B cell (primary cell): ENCODE measurements around the gene TMC6. TPM values are rescaled to one million over a fixed set of nuclear protein-coding genes. Genes with fewer than 3 reads are reported as not detected.

ENCODE experiments used
- ATAC-seq: fragments of 200-7000 bp; cut with Tn5 transposase; one replicate; pipeline ENCODE4 v1.10.0; 2021; ENCODE audit warnings: low read depth, mild to moderate bottlenecking, moderate number of reproducible peaks, moderate library complexity
- CTCF ChIA-PET: fragments of 350-600 bp; sonication (Branson Sonifier 250); formaldehyde crosslinking; loops from one replicate; lab custom pipeline; 2021; ENCODE audit warnings: antibody characterized with exemption, inconsistent platforms; lab: Charles Lee
- POLR2A ChIA-PET: fragments of 350-600 bp; sonication (Branson Sonifier 250); formaldehyde crosslinking; loops from one replicate; lab custom pipeline; 2021; ENCODE audit warnings: antibody characterized with exemption; lab: Charles Lee
- DNase-seq: peaks from one replicate; pipeline ENCODE4 v3.0.0; 2013
- H2AFZ ChIP-seq: 2 replicates; pipeline ENCODE4 v1.6.1; 2012; ENCODE audit warnings: mild to moderate bottlenecking, low read depth, low read length; ENCODE audit not compliant: insufficient read depth, poor library complexity, severe bottlenecking
- H3K27ac ChIP-seq, 2 donors: 1 replicate in 1 of 2; 2 replicates in 1 of 2; pipeline ENCODE4 v1.5.1; 2012 to 2013; ENCODE audit warnings: low read length in 2 of 2, mild to moderate bottlenecking in 2 of 2, moderate library complexity in 1 of 2
- H3K27me3 ChIP-seq, 4 experiments: fragments of 200-600 bp in 1 of 4; sonication (generic) in 1 of 4; replicated peaks in 1 of 4; 1 replicate in 2 of 4; 2 replicates in 2 of 4; pipeline versions ENCODE4 v1.6.1 to v1.7.0; 2013 to 2016; ENCODE audit warnings: low read length in 3 of 4, mild to moderate bottlenecking in 2 of 4, mixed read lengths in 1 of 4, moderate library complexity in 1 of 4; ENCODE audit not compliant: insufficient read depth in 4 of 4, control insufficient read depth in 3 of 4; ENCODE audit errors: control extremely low read depth in 1 of 4
- H3K36me3 ChIP-seq, 2 experiments: replicated peaks in 1 of 2; 1 replicate in 1 of 2; 2 replicates in 1 of 2; pipeline versions ENCODE4 v1.6.1 to v1.7.1; 2013; ENCODE audit warnings: low read length in 1 of 2; ENCODE audit not compliant: insufficient read depth in 2 of 2, control insufficient read depth in 1 of 2; ENCODE audit errors: control extremely low read depth in 1 of 2, extremely low read depth in 1 of 2
- H3K4me1 ChIP-seq, 2 donors: fragments of 200-600 bp in 1 of 2; sonication (generic) in 1 of 2; 1 replicate in 1 of 2; 2 replicates in 1 of 2; pipeline versions ENCODE4 v1.5.1 to v1.6.1; 2013 to 2017; ENCODE audit warnings: low read length in 2 of 2; ENCODE audit not compliant: control insufficient read depth in 2 of 2, insufficient read depth in 2 of 2
- H3K4me2 ChIP-seq: replicated peaks from 2 replicates; pipeline ENCODE3; 2012; ENCODE audit warnings: mild to moderate bottlenecking, low read depth, low read length; ENCODE audit not compliant: poor library complexity, severe bottlenecking
- H3K4me3 ChIP-seq, 5 experiments: fragments of 200-600 bp in 1 of 5; sonication (generic) in 1 of 5; 1 replicate in 3 of 5; 2 replicates in 2 of 5; pipeline versions ENCODE4 v1.5.1 to v1.7.0; 2011 to 2016; ENCODE audit warnings: low read length in 4 of 5, mild to moderate bottlenecking in 4 of 5, low read depth in 2 of 5, control low read depth in 1 of 5, moderate library complexity in 1 of 5; ENCODE audit not compliant: insufficient read depth in 1 of 5; ENCODE audit errors: control extremely low read depth in 1 of 5, extremely low read depth in 1 of 5
- H3K79me2 ChIP-seq: fragments of 200-600 bp; sonication (generic); one replicate; pipeline ENCODE4 v1.6.0; 2016; ENCODE audit warnings: low read length; ENCODE audit not compliant: control insufficient read depth, insufficient read depth
- H3K9ac ChIP-seq: fragments of 200-600 bp; sonication (generic); 2 replicates; pipeline ENCODE4 v1.6.1; 2017; ENCODE audit warnings: mild to moderate bottlenecking, low read length, moderate library complexity
- H3K9me3 ChIP-seq, 3 donors: one replicate each; pipeline versions ENCODE4 v1.6.1 to v1.7.1; 2013; ENCODE audit warnings: low read length in 2 of 3; ENCODE audit not compliant: control insufficient read depth in 2 of 3, insufficient read depth in 1 of 3; ENCODE audit errors: control extremely low read depth in 1 of 3
- H4K20me1 ChIP-seq: 2 replicates; pipeline ENCODE4 v1.6.0; 2012; ENCODE audit warnings: mild to moderate bottlenecking, low read length; ENCODE audit not compliant: insufficient read depth, control insufficient read depth, poor library complexity, severe bottlenecking
- H3K27ac Mint-ChIP-seq: one replicate; pipeline ENCODE4 v1.8.0; 2021; ENCODE audit warnings: mixed read lengths
- H3K27me3 Mint-ChIP-seq: one replicate; pipeline ENCODE4 v1.8.0; 2021; ENCODE audit warnings: mixed read lengths
- H3K4me1 Mint-ChIP-seq: one replicate; pipeline ENCODE4 v1.8.0; 2021; ENCODE audit warnings: mixed read lengths
- H3K4me3 Mint-ChIP-seq: one replicate; pipeline ENCODE4 v1.8.0; 2021; ENCODE audit warnings: mixed read lengths
- H3K9me3 Mint-ChIP-seq: one replicate; pipeline ENCODE4 v1.8.0; 2022; ENCODE audit warnings: mixed read lengths; ENCODE audit not compliant: insufficient read depth
- EZH2 ChIP-seq: IDR thresholded peaks from 2 replicates; pipeline ENCODE4 v1.6.1; 2012; ENCODE audit warnings: borderline replicate concordance, low read depth, mild to moderate bottlenecking, moderate library complexity, low read length; ENCODE audit not compliant: insufficient read depth, poor library complexity, severe bottlenecking
- WGBS: methylation state at CpG from one replicate; pipeline ENCODE4 v1.1.5; 2013; ENCODE audit warnings: missing lambda C conversion rate; ENCODE audit not compliant: insufficient coverage; 5-methylcytosine and 5-hydroxymethylcytosine counted together
- intact Hi-C: fragments of 100-400 bp; cut with micrococcal nuclease; formaldehyde crosslinking; loops from one replicate; pipeline ENCODE4 v1.10.0; 2022
- polyA plus RNA-seq: library from polyadenylated mRNA; depleted of rRNA; stranded (reverse); fragments of >200 nt; gene quantifications from 2 replicates; pipeline ENCODE4 v1.2.3, GENCODE V29; 2012
- total RNA-seq, 2 donors: library from RNA; stranded (reverse); fragments of 120-200 nt in 1 of 2; gene quantifications; 1 replicate in 1 of 2; 2 replicates in 1 of 2; pipeline versions ENCODE4 v1.2.3 to v1.2.4, GENCODE V29; 2013 to 2022
- TF ChIP-seq, protein P1 (sequence below): fragments of 200-600 bp; IDR thresholded peaks from one replicate; pipeline ENCODE4 v1.8.0; 2022; ENCODE audit warnings: antibody characterized with exemption, mild to moderate bottlenecking

Gene TMC6
- total and polyA plus RNA-seq, 2 donors (not counting 1 experiment from before 2014, with no cell fraction given), result 374 to 891 TPM

DNA sequence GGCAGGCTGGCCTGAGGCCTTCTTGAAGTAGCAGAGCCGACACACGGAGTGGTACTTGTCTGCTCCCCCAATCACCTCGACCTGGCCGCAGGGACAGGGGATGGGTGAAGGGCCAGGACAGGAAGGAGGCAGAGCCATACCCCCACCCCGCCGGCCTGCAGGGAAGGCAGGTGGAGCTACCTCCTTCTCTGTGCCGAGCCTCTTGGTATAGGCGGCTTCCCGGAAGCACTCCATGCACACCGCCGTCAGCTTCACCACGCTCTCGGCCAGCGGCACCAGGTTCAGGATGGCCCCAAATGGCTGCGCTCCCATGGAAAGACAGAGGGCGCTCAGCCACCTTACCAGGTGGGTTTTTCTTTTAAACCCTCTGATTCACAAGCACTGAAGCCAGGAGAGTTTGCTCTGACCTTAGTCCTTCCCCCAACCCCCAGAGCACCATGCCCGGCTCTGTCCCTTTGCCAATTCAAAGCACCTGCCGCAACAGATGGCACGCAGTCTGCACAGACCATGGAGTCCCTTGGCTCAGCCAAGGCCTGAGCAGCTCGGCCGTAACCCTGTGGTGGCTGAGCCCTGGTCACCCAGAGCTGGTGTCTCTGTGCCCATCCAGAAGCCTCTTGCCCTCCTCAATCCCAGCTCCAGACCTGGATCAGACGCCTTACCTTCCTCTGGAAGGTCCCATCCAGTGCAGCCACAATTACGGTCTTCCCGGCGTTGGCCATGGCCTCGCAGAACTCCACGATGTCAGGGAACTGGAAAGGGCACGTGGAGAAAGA is 46.5 kb upstream of the TMC6 start:
- Histone ChIP-seq H3K4me1 (peaks cover 71 to 75% of the 10 kb centered on the region in 2 donors), H3K79me2 (peaks cover 32% of the 10 kb centered on the region), H3K4me2 (peak overlapping the region; percentile 73), H4K20me1 (peaks cover 12% of the 10 kb centered on the region), H3K27me3 (no peaks in the 10 kb centered on the region), H3K27ac (peak overlapping the region; percentile 74 to 95), H3K9ac (no peak overlapping the region), H3K36me3 (peaks cover 0 to 47% of the 10 kb centered on the region in 2 experiments), H2AFZ (no peak overlapping the region), H3K9me3 (no peaks in the 10 kb centered on the region), H3K4me3 (peak overlapping the region in 1 of 5 experiments; percentile 27)
- intact Hi-C loops, result no loop called here
- DNase-seq, result peak; percentile 41
- ATAC-seq, result no peak
- H3K4me3 Mint-ChIP-seq, result peak overlapping the region; percentile 83
- peaks cover 82% of the 10 kb centered on the region for H3K4me1 Mint-ChIP-seq
- WGBS, result 93% methylated on average over 26 of the region's 28 CpGs
- no peaks in the 10 kb centered on the region for H3K27me3 Mint-ChIP-seq
- peak overlapping the region; percentile 89 for H3K27ac Mint-ChIP-seq
- ChIA-PET POLR2A (interaction anchor here (0.5 to 19.6 kb wide), 7 partner anchors 8 to 56 kb away, joined by 3 to 432 read pairs (median 4); partner anchors contain the start of genes C17orf99, TK1, TMC6 and TMC8), CTCF (interaction anchor here (1.0 to 19.2 kb wide), 12 partner anchors 9 to 247 kb away, joined by 3 to 357 read pairs (median 10); partner anchors contain the start of genes AFMID, TK1, TMC6 and TMC8)
- TF ChIP-seq, protein P1, sequence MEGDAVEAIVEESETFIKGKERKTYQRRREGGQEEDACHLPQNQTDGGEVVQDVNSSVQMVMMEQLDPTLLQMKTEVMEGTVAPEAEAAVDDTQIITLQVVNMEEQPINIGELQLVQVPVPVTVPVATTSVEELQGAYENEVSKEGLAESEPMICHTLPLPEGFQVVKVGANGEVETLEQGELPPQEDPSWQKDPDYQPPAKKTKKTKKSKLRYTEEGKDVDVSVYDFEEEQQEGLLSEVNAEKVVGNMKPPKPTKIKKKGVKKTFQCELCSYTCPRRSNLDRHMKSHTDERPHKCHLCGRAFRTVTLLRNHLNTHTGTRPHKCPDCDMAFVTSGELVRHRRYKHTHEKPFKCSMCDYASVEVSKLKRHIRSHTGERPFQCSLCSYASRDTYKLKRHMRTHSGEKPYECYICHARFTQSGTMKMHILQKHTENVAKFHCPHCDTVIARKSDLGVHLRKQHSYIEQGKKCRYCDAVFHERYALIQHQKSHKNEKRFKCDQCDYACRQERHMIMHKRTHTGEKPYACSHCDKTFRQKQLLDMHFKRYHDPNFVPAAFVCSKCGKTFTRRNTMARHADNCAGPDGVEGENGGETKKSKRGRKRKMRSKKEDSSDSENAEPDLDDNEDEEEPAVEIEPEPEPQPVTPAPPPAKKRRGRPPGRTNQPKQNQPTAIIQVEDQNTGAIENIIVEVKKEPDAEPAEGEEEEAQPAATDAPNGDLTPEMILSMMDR, result no peak
- no peak for TF ChIP-seq EZH2
- no peaks in the 10 kb centered on the region for H3K9me3 Mint-ChIP-seq
